Fibroblast of gingiva (primary cell): ENCODE measurements around the gene CAMK2B.

Experiments
- DNase-seq: peaks from one replicate; pipeline ENCODE4 v3.0.0-alpha.2; 2011; ENCODE audit warnings: low read depth

CAMK2B gene

DNA sequence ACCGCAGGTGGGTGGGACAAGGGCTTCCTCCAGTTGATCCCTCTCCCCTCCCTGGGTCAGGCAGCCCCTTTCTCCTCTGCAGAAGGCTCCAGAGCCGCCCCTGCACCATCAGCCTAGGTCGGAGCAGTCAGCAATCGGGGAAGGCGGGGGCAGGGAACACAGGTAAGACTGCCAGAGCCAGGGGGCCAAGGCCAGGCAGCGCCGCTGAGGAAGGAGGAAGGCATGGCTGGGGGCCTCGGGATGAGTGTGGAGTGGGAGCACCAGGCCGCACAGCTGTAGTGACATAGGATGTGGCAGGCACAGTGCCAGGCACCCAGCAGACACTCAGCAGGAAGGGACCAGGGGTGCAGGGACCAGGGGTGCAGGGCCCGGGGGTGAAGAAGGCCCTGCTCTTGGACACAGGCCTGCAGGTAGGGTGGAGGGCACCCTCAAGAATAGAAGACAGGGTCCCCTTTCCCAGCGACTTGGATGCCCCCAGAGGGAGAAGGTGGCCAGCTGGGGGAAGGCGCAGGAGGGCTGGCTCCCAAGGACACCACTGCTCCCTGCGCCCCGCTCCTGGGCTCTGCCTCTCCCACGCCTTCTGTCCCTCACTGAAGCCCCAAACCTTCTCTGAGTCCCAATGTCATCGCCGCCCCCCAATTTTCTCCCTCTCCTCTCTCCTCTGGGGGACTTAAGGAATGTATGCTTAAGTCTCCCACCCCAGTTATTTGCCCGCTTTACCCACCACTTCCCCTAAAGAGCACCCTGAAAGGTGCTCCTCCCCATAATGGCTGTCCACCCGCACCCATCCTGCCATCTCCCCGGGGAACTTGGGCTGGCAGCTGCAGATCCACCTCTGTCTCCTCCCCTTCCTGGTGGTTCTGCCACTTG is 38.5 kb downstream of the CAMK2B start:
- DNase-seq = no peak

DNA sequence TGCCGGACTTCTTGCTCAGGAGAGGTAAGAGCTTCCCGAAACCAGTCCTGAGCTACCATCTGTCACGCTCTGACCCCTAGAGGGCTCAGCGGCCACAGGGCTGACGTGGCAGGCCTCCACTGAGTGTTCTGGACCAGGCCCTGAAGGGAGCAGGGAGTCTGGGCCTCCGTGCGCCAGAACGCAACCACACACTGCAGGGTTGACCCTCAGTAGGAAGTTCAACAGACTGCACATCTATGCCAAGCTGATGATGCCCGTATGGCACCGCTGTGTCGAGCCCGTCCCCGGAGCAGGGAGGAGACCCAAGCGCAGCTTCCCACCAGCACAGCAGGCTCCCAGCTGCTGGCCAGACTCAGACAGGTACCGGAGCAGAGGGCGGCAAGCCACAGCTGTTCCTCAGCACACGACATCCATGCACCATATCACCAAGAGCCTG is 39.2 kb downstream of the CAMK2B start:
- no peak for DNase-seq

DNA sequence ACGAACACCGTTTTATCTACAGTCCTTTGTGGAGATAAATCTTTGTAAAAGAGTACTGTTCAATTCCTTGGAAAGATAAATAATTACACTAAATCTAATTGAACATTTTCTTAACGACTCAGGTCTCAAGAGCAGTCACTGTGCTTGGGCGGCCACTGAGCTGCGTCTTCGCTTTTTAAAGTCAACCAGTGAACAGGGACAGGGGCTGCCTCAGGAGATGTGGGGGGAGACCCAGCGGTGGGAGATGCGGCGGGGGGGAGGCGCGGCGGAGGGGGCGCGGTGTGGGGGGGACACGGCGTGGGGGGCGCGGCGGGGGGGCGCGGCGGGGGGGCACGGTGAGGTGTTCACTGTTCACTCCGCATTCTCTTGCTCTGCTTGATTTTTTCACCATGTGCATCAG is 39.8 kb downstream of the CAMK2B start:
- DNase-seq = no peak

DNA sequence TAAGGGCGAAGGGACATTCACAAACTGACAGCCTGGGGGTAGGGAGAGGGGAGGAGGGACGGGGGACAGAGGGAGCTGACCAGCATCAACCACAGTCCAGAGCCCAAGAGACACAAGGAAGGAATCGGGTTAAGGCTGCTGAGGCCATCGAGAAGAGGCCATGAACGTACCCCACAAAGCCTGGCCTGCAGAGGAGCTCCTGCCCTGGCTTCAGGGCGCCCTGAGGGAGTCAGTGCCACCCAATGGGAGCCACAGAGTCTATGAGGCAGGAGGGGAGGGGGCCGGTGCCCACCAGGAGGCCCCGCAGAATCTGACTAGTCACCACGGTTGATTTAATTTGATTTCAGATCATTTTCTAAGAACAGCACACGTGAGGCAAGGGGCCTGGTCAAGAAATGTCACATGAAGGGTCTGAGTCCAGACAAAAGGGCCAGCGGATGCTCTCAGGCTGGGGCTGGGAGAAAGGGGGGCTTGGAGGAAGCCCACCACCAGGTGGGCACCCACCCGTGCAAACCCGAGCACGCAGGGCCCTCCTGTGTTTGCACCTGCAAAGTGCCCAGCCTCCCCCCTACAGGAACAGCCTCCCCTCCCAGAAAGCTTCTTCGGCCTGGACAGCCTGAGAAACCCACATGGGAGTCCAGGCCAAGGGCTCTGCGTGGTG is 40.4 kb downstream of the CAMK2B start:
- DNase-seq = no peak

DNA sequence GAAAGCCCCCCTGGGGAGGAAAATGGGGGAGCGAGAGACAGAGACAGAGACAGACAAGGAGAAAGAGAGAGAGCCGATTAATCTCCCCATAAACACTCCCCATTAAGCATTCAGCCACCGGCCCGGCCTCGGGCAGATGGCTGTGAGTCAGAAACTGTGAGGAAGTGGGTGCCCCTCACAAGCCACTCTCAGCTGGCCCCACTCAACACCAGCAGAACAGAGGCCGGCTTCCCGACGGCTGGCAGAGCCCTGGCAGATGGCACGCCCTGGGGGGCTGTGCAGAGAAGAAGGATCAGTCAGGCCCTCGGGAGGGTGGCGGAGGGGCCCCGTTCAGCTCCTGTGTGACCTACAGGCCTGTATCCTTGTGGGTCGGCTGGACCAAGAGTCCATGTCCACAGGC is 41.2 kb downstream of the CAMK2B start:
- DNase-seq = no peak

DNA sequence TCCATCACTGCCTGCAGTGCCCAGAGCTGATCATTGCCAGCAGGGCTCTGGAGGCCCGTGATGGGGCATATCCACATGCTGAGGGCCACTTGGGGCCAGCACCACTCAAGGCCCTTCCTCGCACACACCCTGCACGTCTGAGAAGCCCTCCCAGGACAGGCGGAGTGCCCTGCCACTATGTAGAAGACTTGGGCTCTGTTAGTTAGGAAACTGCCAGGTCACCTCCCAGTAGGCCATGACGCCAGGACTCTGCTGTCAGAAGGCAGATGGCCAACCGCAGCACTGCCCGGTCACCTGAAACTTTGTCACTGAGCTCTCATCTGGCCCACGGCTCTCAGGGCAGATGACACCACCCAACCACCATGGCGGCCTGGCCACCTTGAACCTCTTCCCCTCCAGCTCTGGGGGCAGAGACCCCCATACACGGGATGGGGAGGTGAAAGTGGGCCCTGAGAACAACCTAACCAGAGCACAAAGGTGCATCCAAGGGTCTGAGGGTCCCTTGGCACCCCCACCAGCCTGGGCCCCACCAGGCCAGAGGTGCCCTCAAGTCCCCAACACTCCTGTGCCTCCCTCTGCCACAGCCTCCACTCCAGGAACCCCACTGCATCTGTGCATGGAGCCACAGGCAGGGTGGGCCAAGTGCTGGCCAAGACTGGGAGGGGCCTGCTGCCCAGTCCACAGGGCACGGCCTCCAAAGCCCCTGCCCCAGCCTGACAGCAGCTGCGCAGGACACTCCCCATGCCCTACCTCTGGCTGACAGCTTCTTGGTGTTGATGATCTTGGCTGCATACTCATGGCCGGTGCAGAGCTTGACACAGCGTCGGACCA is 41.8 kb downstream of the CAMK2B start:
- no peak for DNase-seq

DNA sequence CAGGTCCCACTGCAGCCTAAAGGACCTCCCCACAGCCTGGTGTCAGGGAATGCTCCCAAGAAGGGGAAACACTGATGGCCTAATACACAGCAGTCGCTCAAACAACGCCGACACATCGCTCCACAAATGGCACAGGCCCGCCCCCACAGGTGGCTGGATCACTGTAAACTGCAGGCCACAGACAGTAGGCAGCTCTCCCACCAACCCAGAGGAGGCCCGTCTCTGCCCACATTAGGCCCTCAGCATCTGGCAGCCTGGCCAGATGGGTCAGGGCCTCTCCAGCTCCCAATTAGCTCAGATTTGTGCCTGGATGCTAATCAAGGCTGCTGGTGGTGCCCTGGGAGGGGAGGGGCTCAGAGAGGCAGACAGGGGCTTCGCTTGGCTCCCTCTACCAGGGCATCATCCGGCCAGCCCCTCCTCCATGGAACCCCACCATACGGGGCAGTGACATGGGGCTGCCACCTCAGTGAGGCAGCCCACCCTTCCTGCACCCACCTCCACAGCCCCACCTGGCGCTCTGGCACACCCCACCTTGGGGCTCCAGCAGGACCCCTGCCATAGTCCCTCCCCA is 42.7 kb downstream of the CAMK2B start:
- DNase-seq = no peak

DNA sequence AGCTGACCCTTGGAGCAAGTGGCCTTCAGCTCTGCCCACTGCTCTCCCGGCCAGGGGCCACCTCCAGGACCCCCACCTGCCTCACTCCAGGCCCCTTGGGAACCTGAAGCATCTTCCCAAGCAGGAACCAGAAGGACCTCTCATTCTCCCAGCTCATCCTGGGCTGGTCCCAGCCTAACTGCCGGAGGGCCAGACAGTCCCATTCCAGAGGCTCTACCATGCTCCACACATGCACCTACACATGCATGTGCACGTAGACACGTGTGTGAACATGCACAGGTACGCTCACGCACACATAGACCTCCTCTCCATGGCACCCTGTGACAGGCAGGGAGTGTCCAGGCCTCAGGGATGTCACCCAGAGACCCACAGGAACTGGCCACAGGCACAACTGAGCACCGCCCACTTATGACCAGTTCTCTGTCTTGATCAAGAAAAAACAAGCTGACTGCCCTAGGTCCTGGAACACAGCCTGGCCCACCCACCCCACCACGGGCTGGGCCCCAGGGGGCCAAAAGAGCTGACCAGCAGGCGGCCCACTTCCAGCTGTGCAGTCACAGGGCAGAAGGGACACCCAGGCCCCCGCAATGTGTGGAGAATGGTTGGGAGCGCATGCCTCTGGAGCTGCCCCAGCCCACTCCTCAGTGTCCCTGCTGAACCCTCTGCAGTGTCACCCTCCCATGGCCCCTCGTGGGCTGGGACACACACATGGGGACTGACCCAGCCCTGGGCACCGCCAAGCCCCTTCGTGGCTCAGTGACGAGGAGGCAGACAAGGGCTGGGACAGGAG is 43.4 kb downstream of the CAMK2B start:
- DNase-seq = no peak

DNA sequence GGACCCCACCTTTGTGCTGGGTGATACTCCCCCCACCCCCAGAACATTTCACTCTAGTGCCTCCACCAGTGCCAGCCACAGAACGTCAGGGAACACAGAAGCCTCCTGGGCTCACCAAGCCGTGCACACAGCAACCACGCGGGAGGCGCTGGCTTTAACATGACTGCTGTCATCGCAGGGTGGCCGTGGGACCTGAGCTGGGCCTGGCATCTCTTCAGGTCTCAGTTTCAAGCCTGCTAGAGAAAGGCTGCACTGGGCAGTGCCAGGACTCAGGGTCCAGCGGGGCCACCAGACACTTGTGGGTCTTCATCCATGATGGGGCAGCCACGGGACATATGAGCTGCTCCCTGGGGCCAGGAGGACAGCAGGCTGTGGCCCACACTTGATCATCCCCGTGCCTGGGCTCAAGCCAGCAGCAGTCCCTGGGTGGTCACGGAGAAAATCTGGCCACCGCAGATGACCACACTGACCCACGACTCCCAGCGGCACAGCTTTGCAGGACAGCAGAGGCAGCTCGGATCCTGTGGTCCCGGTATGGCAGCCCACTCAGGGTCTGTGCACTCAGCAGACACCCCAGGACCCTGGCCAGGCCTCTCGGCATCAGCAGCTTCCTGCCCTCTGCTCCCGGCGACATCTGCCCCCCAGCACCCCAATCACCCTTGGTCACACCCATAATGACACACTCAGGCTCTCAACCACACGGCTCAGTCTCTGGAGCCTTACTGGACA is 44.2 kb downstream of the CAMK2B start:
- DNase-seq = no peak

DNA sequence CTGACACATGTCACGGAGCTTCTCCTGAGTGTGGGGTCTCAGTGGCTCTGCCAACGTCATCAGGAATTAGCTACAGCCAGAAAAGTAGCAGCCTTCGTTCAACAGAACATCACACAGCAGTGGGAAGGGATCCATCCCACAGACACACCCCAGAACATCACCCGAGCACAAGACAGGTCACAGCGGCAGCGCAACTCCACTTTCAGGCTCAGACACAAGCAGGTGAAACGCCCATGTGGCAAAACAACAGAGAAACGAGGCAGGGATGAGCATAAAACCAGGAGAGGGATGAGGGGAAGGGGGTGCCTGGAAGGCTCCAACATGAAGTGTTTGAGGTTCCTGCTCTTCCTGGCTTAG is 44.8 kb downstream of the CAMK2B start:
- no peak for DNase-seq

DNA sequence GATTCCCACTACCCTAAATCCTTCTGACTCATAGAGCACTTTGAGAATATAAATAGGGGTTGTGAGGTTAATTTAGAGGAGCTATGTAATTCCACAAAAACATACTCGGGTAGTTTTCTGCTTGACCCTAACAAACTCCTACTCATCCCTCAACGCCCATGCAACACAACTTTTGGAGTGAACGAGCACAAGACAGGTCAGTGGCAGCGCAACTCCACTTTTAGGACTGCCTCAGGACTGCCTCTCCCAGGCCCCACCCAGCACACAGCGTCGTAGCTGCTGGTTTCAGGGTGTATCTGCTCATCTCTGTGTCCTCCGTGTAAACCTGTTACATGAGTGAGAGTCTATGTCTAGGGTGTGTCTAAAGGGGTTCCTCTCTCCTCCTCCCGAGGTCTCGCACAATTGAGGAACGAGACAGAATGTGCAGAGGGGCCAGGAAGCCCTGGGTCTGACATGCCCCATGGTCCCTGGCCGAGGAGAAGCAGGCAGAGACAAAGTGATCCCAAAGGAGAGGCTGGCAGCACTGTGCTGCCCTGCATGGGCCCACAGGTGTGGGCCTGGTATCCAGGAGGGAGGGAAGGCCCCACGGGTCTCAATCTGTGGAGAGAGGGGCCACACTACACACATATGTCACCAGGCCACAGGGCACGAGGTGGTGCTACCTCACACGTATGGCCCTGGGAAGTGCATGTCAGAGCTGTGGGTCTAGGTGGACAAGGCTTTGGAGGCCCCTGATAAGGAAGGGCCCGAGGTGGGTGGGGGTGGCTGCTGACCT is 45.5 kb downstream of the CAMK2B start:
- DNase-seq = no peak

DNA sequence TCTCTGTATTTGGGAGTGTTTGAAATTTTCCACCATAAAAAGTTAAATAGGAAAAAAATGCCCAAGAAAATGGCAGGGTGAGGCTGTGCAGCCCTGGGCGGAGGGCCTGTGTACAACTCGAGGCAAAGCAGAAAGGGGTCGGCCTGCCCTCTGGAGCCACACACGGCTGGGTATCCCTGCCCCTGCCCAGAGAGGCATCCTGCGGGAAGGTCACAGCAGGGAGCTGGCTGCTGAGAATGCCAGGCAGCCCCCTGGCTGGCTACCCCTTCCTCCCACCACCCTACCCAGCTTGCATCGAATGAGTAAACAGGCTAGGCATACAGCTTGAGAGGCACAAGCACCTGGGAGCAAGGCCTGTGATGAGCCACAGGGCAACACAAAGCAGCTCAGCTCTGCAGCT is 46.1 kb downstream of the CAMK2B start:
- DNase-seq = no peak

DNA sequence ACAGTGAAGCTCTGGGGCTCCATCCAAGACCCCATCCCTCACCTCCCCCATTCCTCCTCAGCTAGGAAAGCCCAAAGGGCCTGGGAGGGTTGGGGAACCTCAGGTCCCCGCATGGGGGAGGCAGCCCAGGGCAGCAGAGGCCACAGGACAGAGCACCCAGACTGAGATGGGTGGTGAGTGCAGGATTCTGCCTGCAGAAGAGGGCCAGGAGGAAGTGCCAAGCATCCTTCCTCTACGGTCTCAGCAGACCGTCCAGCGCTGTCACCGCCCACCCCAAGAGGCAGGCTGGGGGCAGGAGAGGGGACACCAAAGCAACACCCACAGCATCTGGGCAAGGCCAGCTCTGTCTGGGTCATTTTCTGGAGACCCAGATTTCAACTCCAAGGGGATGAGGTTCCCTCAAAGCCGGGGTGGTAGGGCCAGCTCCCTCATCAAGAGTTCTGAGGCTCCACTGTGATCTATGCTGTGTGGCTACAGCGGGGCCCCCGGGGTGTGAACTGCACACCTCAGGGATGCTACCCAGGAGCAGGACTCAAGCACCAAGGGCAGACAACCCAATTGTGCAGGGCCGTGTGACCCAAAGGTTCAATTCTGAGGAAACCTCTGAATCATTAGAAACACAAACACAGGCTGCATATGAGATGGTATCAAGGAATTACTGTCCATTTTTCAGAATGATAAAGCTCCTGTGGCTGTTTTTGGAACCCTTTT is 46.8 kb downstream of the CAMK2B start:
- no peak for DNase-seq

DNA sequence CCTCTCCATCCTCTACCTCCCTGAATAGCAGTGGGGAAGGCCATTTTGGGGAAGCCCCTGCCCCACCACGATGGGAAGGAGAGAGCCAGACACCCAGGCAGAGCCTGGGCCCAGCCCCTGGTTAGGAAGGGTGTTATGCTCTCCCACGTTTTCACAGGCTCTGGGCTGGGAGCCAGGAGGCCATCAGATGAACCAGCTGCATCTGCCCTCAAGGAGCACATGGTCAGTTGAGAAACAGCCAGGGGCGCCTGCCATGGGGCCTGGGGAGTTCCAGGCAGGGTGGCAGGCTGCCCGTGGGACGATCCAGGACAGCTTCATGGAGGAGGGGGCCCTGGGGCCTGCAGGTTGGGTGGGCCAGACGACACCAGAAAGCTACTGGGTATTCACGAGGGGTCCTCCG is 47.5 kb downstream of the CAMK2B start:
- no peak for DNase-seq

DNA sequence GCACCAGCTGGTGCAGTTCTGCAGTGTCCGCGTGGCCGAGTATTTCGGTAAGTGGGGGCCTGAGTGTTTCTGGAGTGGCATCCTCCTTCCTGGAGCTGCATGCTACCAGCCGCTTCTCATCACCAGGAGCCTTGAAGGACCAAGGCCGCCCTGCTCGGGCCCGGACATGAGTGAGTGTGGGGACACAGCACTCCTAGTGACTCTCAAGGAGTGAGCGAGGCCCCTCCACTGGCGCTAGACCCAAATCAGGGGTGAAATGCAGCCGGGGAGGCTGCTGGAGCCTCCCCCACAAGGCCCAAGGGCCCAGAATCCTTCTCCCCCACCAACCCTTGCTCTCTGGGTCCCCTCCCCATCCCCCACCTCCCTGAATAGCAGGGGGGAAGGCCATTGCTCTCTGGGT is 48.0 kb downstream of the CAMK2B start:
- no peak for DNase-seq

DNA sequence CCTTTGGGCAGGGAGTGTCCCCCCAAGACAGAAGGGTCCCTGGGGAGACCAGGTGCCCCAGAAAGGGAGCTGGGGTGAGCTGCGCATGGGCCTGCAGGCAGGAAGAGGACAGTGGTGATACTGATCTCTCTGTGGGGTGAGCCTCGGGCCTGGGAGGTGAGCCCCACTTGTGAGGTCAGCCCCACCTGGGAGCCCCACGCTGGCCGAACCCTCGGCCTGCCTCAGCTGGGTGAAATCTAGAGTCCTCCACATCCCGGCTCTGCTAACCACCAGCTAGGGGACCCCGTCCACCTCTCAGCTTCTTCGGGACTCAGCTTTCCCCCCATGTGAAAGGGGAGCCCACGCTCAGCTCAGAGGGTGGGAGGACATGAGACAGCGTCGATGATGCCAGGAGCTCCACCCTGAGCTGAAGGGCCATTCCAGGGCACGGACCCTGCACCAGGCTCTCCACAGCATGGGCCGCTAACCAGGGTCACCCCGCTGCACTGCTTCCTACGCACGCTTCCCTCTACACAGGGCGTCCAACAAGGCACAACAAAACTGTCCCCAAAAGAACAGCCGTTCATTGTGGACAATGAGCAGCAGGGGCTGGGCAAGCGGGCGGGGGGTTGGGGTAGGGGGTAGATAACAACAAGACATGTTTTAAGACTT is 48.7 kb downstream of the CAMK2B start:
- DNase-seq = no peak

DNA sequence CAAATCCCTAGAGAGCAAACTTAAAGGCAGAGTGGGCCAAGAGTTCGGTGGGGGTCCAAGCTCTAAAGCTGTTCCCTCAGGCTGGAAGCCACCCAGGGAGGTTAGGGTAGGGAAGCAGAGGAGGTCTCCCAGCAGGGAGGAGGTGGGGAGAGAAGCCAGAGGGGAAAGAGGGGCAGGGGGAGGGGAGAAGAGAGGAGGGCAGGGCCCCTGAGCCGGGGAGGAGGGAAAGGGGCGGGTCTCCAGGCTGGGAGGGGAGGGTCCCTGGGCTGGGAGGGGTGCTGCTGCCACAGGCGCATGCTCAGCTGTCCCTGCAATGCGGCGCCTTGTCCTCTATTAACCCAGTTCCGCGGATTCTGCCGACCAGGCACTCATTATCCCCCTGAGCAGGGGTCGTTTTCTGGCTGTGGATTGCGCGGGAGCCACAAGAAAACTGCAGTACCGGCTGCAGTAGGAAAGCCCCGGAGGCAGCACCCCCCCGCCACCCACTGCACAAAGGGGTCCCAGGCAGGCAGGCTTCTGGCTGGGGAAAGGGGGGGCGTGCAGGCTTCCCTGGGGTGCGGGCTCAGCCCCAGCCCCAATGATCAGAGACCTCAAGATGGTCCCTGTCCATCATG is 49.3 kb downstream of the CAMK2B start:
- DNase-seq = no peak

DNA sequence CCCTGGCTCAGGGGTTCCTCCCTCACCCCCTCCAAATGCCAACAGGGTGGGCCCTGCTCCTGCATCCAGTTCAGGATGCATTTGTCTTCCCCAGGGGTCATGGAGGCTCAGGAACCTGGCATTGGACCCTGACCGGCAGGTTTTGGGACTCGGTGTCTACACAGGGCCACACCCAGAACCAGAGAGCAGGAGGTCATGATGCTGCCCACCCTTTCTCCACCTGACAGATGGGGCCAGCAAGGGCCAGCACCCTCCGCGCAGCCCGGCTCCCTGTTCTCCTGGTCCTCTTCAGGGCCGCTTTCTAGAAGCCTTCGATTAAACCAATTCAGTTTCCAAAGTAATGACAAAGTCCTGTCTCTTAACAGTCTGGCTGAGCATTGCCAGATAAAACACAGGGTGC is 50.2 kb downstream of the CAMK2B start:
- no peak for DNase-seq

DNA sequence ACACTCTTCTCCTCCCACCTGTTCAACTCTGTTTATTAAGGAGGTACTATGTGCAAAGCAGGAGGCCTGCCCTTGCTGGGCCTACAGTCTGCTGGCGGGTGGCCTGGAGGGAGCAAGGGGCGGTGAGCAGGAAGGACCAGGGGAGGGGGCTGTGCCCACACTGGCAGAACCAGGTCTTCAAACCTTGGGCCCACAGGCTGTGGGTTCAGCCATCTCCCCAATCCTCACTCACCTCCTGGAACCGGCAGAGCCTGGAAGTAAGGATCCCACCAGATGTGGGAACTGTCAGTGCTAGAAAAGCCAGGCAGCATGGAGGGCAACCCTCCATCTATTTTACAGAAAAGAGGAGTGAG is 50.8 kb downstream of the CAMK2B start:
- DNase-seq = no peak
